Ovary (tissue), 3 donors: ENCODE results near the gene CHRNA3.

Experiments
- EP300 ChIP-seq: sonication (generic); formaldehyde crosslinking; IDR thresholded peaks from one replicate; pipeline ENCODE4 v1.6.1; 2017; ENCODE audit warnings: antibody characterized with exemption
- POLR2A ChIP-seq: fragments of 450-650 bp; IDR thresholded peaks from one replicate; pipeline ENCODE4 v1.6.1; 2017; ENCODE audit warnings: antibody characterized with exemption, mild to moderate bottlenecking, moderate library complexity
- TF ChIP-seq, protein P1 (sequence below), 3 donors: fragments of 450-650 bp in 2 of 3; fragments of 200-600 bp in 1 of 3; IDR thresholded peaks; one replicate each; pipeline versions ENCODE4 v1.5.1 to v1.8.0; 2016 to 2022; ENCODE audit warnings: antibody characterized with exemption in 3 of 3, mild to moderate bottlenecking in 1 of 3
- donor health status: DM: no; HTN: no; CAD: no.

- TF ChIP-seq, protein P1, sequence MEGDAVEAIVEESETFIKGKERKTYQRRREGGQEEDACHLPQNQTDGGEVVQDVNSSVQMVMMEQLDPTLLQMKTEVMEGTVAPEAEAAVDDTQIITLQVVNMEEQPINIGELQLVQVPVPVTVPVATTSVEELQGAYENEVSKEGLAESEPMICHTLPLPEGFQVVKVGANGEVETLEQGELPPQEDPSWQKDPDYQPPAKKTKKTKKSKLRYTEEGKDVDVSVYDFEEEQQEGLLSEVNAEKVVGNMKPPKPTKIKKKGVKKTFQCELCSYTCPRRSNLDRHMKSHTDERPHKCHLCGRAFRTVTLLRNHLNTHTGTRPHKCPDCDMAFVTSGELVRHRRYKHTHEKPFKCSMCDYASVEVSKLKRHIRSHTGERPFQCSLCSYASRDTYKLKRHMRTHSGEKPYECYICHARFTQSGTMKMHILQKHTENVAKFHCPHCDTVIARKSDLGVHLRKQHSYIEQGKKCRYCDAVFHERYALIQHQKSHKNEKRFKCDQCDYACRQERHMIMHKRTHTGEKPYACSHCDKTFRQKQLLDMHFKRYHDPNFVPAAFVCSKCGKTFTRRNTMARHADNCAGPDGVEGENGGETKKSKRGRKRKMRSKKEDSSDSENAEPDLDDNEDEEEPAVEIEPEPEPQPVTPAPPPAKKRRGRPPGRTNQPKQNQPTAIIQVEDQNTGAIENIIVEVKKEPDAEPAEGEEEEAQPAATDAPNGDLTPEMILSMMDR (IDR thresholded peaks at IDR 0.05): peak in 1 of 3 donors; percentile 29
- TF ChIP-seq POLR2A: no peak
- TF ChIP-seq EP300: no peak
Measured at GRCh38 chr15:78638658-78639314, 18.0 kb upstream of the CHRNA3 start.
